Endothelial cell of umbilical vein (primary cell): ENCODE measurements around the gene MC2R. TPM values are rescaled to one million over a fixed set of nuclear protein-coding genes. Genes with fewer than 3 reads are reported as not detected.

Source experiments
- BruUV-seq: library from RNA; stranded (reverse); fragments of 400-500 nt; replicated peaks from 2 replicates; lab custom pipeline; 2021; lab: Mats Ljungman, UMichigan
- CTCF ChIA-PET: fragments of 300-600, 350-600 bp; sonication (Branson Sonifier 250); formaldehyde crosslinking; loops from one replicate; lab custom pipeline; 2021; ENCODE audit warnings: antibody characterized with exemption, inconsistent platforms; lab: Charles Lee
- POLR2A ChIA-PET: fragments of 300-600, 350-600 bp; sonication (Branson Sonifier 250); formaldehyde crosslinking; loops from one replicate; lab custom pipeline; 2021; ENCODE audit warnings: antibody characterized with exemption, inconsistent platforms; lab: Charles Lee
- DNase-seq: peaks from one replicate; pipeline ENCODE4 v3.0.0-alpha.2; 2011; ENCODE audit warnings: low read depth, low spot score
- FAIRE-seq: peaks from 2 replicates; lab custom pipeline; 2011; peaks lifted over from hg19 to GRCh38; lab: Jason Lieb, UNC
- H2AFZ ChIP-seq: 2 replicates; pipeline ENCODE4 v1.6.0; 2012; ENCODE audit warnings: low read depth, low read length, control low read depth, inconsistent platforms
- H3K27ac ChIP-seq: 2 replicates; pipeline ENCODE4 v1.5.1; 2011; ENCODE audit warnings: low read depth, mild to moderate bottlenecking, control low read depth, low read length, moderate library complexity; ENCODE audit not compliant: insufficient read depth
- H3K27me3 ChIP-seq, 2 experiments: 2 replicates each; pipeline versions ENCODE4 v1.6.0 to v1.6.1; 2011; ENCODE audit warnings: low read length in 2 of 2, mixed read lengths in 1 of 2; ENCODE audit not compliant: control insufficient read depth in 2 of 2, insufficient read depth in 2 of 2
- H3K36me3 ChIP-seq, 2 experiments: 2 replicates in 1 of 2; 3 replicates in 1 of 2; pipeline ENCODE4 v1.5.1; 2011; ENCODE audit warnings: low read length in 2 of 2, mild to moderate bottlenecking in 1 of 2, moderate library complexity in 1 of 2; ENCODE audit not compliant: control insufficient read depth in 2 of 2, insufficient read depth in 2 of 2; ENCODE audit errors: extremely low read depth in 1 of 2
- H3K4me1 ChIP-seq: 3 replicates; pipeline ENCODE4 v1.5.1; 2011; ENCODE audit warnings: mild to moderate bottlenecking, low read length; ENCODE audit not compliant: control insufficient read depth, insufficient read depth; ENCODE audit errors: extremely low read depth
- H3K4me2 ChIP-seq: 2 replicates; pipeline ENCODE4 v1.6.1; 2011; ENCODE audit warnings: low read length, control low read depth, mixed read lengths; ENCODE audit not compliant: insufficient read depth
- H3K4me3 ChIP-seq, 3 experiments: fragments of 200-600 bp in 1 of 3; sonication (generic), shearing (Covaris generic) in 1 of 3; replicated peaks in 1 of 3; 2 replicates each; pipeline ENCODE4 v1.5.1; 2011 to 2016; ENCODE audit warnings: control low read depth in 3 of 3, low read length in 3 of 3, mild to moderate bottlenecking in 2 of 3, inconsistent platforms in 1 of 3, low read depth in 1 of 3, moderate library complexity in 1 of 3; ENCODE audit not compliant: insufficient read depth in 1 of 3
- H3K79me2 ChIP-seq: 2 replicates; pipeline ENCODE4 v1.6.0; 2012; ENCODE audit warnings: low read length, inconsistent platforms; ENCODE audit not compliant: control insufficient read depth, insufficient read depth
- H3K9ac ChIP-seq: replicated peaks from 2 replicates; pipeline ENCODE3; 2011; ENCODE audit warnings: low read length, control low read depth; ENCODE audit not compliant: insufficient read depth; ENCODE audit errors: extremely low read depth
- H3K9me1 ChIP-seq: replicated peaks from 3 replicates; pipeline ENCODE4 v1.6.0; 2011; ENCODE audit warnings: mild to moderate bottlenecking, low read length; ENCODE audit not compliant: control insufficient read depth, insufficient read depth; ENCODE audit errors: extremely low read depth
- H3K9me3 ChIP-seq: replicated peaks from 2 replicates; pipeline ENCODE4 v1.5.1; 2012; ENCODE audit warnings: low read length, inconsistent platforms; ENCODE audit not compliant: control insufficient read depth, insufficient read depth
- H4K20me1 ChIP-seq: replicated peaks from 2 replicates; pipeline ENCODE3; 2011; ENCODE audit warnings: mild to moderate bottlenecking, low read length; ENCODE audit not compliant: control insufficient read depth, insufficient read depth; ENCODE audit errors: extremely low read depth
- CTCF ChIP-seq, 2 donors: IDR thresholded peaks; 1 replicate in 1 of 2; 2 replicates in 1 of 2; pipeline ENCODE4 v1.5.1; 2011; ENCODE audit warnings: low read length in 2 of 2, mild to moderate bottlenecking in 2 of 2, moderate library complexity in 2 of 2, control low read depth in 1 of 2, inconsistent platforms in 1 of 2, low read depth in 1 of 2; ENCODE audit not compliant: insufficient read depth in 1 of 2; ENCODE audit errors: extremely low read depth in 1 of 2
- EZH2 ChIP-seq: IDR thresholded peaks from 2 replicates; pipeline ENCODE4 v1.6.1; 2012; ENCODE audit warnings: borderline replicate concordance, low read depth, mild to moderate bottlenecking, moderate library complexity, low read length, inconsistent platforms; ENCODE audit not compliant: severe bottlenecking
- FOS ChIP-seq: IDR thresholded peaks from 2 replicates; pipeline ENCODE4 v1.6.1; 2011; ENCODE audit warnings: mild to moderate bottlenecking, low read length, moderate library complexity, borderline replicate concordance; ENCODE audit not compliant: insufficient read depth
- GATA2 ChIP-seq: IDR thresholded peaks from 2 replicates; pipeline ENCODE4 v1.7.0; 2011; ENCODE audit warnings: low read depth, mild to moderate bottlenecking, moderate library complexity, mixed read lengths, low read length; ENCODE audit not compliant: insufficient read length, insufficient read depth
- JUN ChIP-seq: IDR thresholded peaks from 2 replicates; pipeline ENCODE4 v1.6.1; 2011; ENCODE audit warnings: borderline replicate concordance, low read depth; ENCODE audit not compliant: insufficient read length, insufficient read depth
- MYC ChIP-seq: IDR thresholded peaks from one replicate; pipeline ENCODE4 v1.6.1; 2011; ENCODE audit warnings: mild to moderate bottlenecking, low read depth, low read length
- POLR2A ChIP-seq: IDR thresholded peaks from 2 replicates; pipeline ENCODE4 v1.6.1; 2012; ENCODE audit warnings: low read depth, mild to moderate bottlenecking, control low read depth, low read length
- POLR2AphosphoS5 ChIP-seq: IDR thresholded peaks from 2 replicates; pipeline ENCODE4 v1.6.1; 2012; ENCODE audit warnings: low read depth, mild to moderate bottlenecking, control low read depth, low read length, moderate library complexity; ENCODE audit not compliant: insufficient read depth
- dilution Hi-C: fragments of 300-500 bp; cut with MboI; formaldehyde crosslinking; loops from one replicate; pipeline ENCODE4 v1.15.0; 2019; ENCODE audit warnings: low sequenced_read_pairs; ENCODE audit not compliant: extremely low pct_ligation_motif_present
- intact Hi-C: fragments of 100-400 bp; cut with micrococcal nuclease; formaldehyde crosslinking; loops from one replicate; pipeline ENCODE4 v1.10.0; 2022
- polyA plus RNA-seq, 4 experiments: library from polyadenylated mRNA; depleted of rRNA in 3 of 4; stranded (reverse) in 3 of 4; unstranded in 1 of 4; fragments of >200 nt; gene quantifications; 2 replicates each; pipeline versions ENCODE4 v1.2.1 to v1.2.3, GENCODE V29; 2011 to 2012; ENCODE audit warnings: missing spikeins in 1 of 4
- total RNA-seq: library from RNA; stranded (reverse); gene quantifications from 2 replicates; pipeline ENCODE4 v1.2.3, GENCODE V29; 2021
- TF ChIP-seq, protein P1 (sequence below): IDR thresholded peaks from 2 replicates; pipeline ENCODE4 v1.6.1; 2011; ENCODE audit not compliant: insufficient read depth, insufficient read length

The MC2R gene
- total and polyA plus RNA-seq, 2 donors (not counting 3 experiments of a cell fraction or from before 2014, with no cell fraction given) = not detected

DNA sequence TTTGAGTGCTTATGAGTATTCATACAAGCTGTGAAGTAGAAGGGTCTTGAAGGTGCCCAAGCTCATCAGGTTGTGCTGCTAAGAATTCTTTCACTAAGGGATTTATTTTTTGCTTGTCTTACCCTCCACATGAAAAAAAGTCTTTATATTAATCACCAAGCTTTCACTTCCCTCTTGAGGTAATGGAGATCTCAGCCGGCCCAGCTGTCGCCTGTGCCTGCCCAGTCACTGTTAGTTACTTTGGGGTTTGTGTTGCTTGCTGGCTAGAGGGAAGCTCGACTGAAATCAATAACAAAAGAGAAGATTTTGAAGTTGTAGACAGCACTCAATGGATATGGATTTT is 21.9 kb downstream of the MC2R start:
- Histone ChIP-seq H3K4me1 (no peaks in the 10 kb centered on the region), H3K27ac (no peak overlapping the region), H4K20me1 (no peaks in the 10 kb centered on the region), H3K27me3 (no peaks in the 10 kb centered on the region), H3K79me2 (no peaks in the 10 kb centered on the region), H3K36me3 (no peaks in the 10 kb centered on the region), H3K9ac (no peak overlapping the region), H2AFZ (no peak overlapping the region), H3K4me2 (no peak overlapping the region), H3K4me3 (no peak overlapping the region), H3K9me1 (no peaks in the 10 kb centered on the region), H3K9me3 (peaks cover 2% of the 10 kb centered on the region)
- ChIA-PET CTCF (no interaction called here), POLR2A (no interaction called here)
- FAIRE-seq = no peak
- dilution Hi-C loops (no loop called here), intact Hi-C loops (no loop called here)
- no TSS peak for BruUV-seq
- no peak for TF ChIP-seq EZH2
- TF ChIP-seq POLR2A = no peak
- no peak for TF ChIP-seq POLR2AphosphoS5
- TF ChIP-seq FOS = no peak
- TF ChIP-seq, protein P1, sequence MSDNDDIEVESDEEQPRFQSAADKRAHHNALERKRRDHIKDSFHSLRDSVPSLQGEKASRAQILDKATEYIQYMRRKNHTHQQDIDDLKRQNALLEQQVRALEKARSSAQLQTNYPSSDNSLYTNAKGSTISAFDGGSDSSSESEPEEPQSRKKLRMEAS = no peak
- TF ChIP-seq GATA2 = no peak
- TF ChIP-seq JUN = no peak
- TF ChIP-seq CTCF (IDR thresholded peaks at IDR 0.05; ENCODE audit: extremely low read depth in 1 of 2, insufficient read depth in 1 of 2, low read depth in 1 of 2, low read length in 2 of 2) = no peak
- no peak for TF ChIP-seq MYC
- DNase-seq = no peak
